Measurements from ENCODE around the gene OTOA.

The OTOA gene

DNA sequence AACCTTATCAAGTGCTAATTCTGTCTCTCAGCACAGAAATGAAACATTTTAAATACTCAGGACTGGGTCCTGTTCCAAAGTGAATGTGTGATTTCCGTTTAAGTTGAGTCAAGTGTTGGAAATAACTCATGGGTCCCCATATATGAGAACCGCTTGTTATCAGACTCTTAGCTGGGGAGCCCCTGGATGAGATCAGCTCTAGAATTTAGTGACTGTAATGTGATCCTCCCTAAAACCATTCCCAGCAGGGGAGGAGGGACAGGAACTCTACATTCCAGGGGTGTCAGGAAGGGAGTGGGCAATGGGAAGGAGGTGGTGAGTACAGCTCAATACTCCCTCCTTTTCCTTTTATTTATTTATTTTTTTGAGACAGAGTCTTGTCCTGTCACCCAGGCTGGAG lies 37.5 kb downstream of the OTOA start:
- no peak overlapping the region for H3K27ac ChIP-seq (ENCODE audit: extremely low read depth, low read depth, low read length)
- no peaks in the 10 kb centered on the region for H3K9me3 ChIP-seq (ENCODE audit: control insufficient read depth, insufficient read depth, low read depth, low read length)
- TF ChIP-seq ZNF610 (tag by site-specific recombination; IDR thresholded peaks at IDR 0.05; ENCODE audit: borderline replicate concordance): no peak
- 0 out of 2 replicates have a peak, but pooled peaks have one; percentile 15 for TF ChIP-seq GLIS1 (tag by site-specific recombination; IDR thresholded peaks at IDR 0.05)
- TF ChIP-seq, protein P1, sequence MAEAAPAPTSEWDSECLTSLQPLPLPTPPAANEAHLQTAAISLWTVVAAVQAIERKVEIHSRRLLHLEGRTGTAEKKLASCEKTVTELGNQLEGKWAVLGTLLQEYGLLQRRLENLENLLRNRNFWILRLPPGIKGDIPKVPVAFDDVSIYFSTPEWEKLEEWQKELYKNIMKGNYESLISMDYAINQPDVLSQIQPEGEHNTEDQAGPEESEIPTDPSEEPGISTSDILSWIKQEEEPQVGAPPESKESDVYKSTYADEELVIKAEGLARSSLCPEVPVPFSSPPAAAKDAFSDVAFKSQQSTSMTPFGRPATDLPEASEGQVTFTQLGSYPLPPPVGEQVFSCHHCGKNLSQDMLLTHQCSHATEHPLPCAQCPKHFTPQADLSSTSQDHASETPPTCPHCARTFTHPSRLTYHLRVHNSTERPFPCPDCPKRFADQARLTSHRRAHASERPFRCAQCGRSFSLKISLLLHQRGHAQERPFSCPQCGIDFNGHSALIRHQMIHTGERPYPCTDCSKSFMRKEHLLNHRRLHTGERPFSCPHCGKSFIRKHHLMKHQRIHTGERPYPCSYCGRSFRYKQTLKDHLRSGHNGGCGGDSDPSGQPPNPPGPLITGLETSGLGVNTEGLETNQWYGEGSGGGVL (tag by site-specific recombination; IDR thresholded peaks at IDR 0.05): peak; percentile 31; the same call in 1 of the 2 replicates
- H3K36me3 ChIP-seq (ENCODE audit: control insufficient read depth in 2 of 2, insufficient read depth in 1 of 2, low read length in 2 of 2): no peaks in the 10 kb centered on the region
- POLR2A ChIA-PET: interaction anchor here (0.6 kb wide), 1 partner anchor 489 kb away, joined by 3 read pairs; no protein-coding TSS in a partner anchor
- H3K4me3 ChIP-seq (ENCODE audit: low read depth, low read length): no peak overlapping the region
- CTCF ChIA-PET: interaction anchor here (1.1 to 1.7 kb wide), 2 partner anchors 16 to 44 kb away, joined by 5 to 12 read pairs; no protein-coding TSS in a partner anchor
- no peaks in the 10 kb centered on the region for H3K4me1 ChIP-seq (ENCODE audit: control insufficient read depth, insufficient read depth, low read length)

GRCh38 chr16:21702276-21702675 lies 38.5 kb downstream of the OTOA start:
- ChIA-PET POLR2A (interaction anchor here (0.6 kb wide), 1 partner anchor 18 kb away, joined by 5 read pairs; no protein-coding TSS in a partner anchor), CTCF (interaction anchor here (0.6 to 0.9 kb wide), 2 partner anchors 9 to 45 kb away, joined by 3 to 4 read pairs; no protein-coding TSS in a partner anchor)
- no peaks in the 10 kb centered on the region for H3K4me1 ChIP-seq (ENCODE audit: control insufficient read depth, insufficient read depth, low read length)
- no peak overlapping the region for H3K27ac ChIP-seq (ENCODE audit: extremely low read depth, low read depth, low read length)
- H3K9me3 ChIP-seq (ENCODE audit: control insufficient read depth, insufficient read depth, low read depth, low read length): no peaks in the 10 kb centered on the region
- H3K4me3 ChIP-seq (ENCODE audit: low read depth, low read length): no peak overlapping the region
- TF ChIP-seq REPIN1 (tag by site-specific recombination; IDR thresholded peaks at IDR 0.05; ENCODE audit: low read depth) (no peak), KLF7 (tag by site-specific recombination; IDR thresholded peaks at IDR 0.05; ENCODE audit: borderline replicate concordance) (no peak), ZNF629 (tag by site-specific recombination; IDR thresholded peaks at IDR 0.05) (no peak), ZNF155 (tag by site-specific recombination; IDR thresholded peaks at IDR 0.05) (no peak), ZNF654 (tag by site-specific recombination; IDR thresholded peaks at IDR 0.05; ENCODE audit: low read depth) (no peak), ZNF341 (tag by site-specific recombination; IDR thresholded peaks at IDR 0.05; ENCODE audit: low read depth) (no peak)
- no peaks in the 10 kb centered on the region for H3K36me3 ChIP-seq (ENCODE audit: control insufficient read depth in 2 of 2, insufficient read depth in 1 of 2, low read length in 2 of 2)

DNA sequence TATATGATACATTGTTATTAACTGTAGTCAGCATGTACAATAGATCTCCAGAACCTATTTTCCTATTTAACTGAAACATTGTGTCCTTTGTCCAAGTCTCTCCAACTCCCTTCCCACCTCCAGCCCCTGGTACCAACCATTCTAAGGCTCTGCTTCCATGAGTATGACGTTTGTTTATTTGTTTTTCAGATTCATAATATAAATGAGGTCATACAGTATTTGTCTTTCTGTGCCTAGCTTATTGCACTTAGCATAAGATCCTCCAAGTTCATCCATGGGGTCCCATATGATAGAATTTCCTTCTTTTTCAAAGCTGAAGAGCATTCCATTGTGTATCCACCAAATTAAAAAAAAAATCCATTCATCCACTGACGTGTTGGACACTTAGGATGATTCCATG lies 39.4 kb downstream of the OTOA start:
- POLR2A ChIA-PET: no interaction called here
- Histone ChIP-seq H3K9me3 (ENCODE audit: control insufficient read depth, insufficient read depth, low read depth, low read length) (no peaks in the 10 kb centered on the region), H3K36me3 (ENCODE audit: control insufficient read depth in 2 of 2, insufficient read depth in 1 of 2, low read length in 2 of 2) (no peaks in the 10 kb centered on the region), H3K4me3 (ENCODE audit: low read depth, low read length) (no peak overlapping the region), H3K4me1 (ENCODE audit: control insufficient read depth, insufficient read depth, low read length) (no peaks in the 10 kb centered on the region), H3K27ac (ENCODE audit: extremely low read depth, low read depth, low read length) (no peak overlapping the region)
- TF ChIP-seq ZNF23 (tag by site-specific recombination; IDR thresholded peaks at IDR 0.05; ENCODE audit: borderline replicate concordance) (no peak), ZBTB21 (tag by site-specific recombination; IDR thresholded peaks at IDR 0.05) (peak; percentile 69), ZNF629 (tag by site-specific recombination; IDR thresholded peaks at IDR 0.05) (peak; percentile 53), ZNF707 (tag by site-specific recombination; IDR thresholded peaks at IDR 0.05) (no peak), ZNF26 (tag by site-specific recombination; IDR thresholded peaks at IDR 0.05) (no peak), PRDM10 (tag by site-specific recombination; IDR thresholded peaks at IDR 0.05) (peak; percentile 27; the same call in 1 of the 2 replicates), ZXDB (tag by site-specific recombination; IDR thresholded peaks at IDR 0.05) (no peak), ZNF354C (tag by site-specific recombination; IDR thresholded peaks at IDR 0.05; ENCODE audit: borderline replicate concordance, low read depth) (no peak)
- TF ChIP-seq, protein P2, sequence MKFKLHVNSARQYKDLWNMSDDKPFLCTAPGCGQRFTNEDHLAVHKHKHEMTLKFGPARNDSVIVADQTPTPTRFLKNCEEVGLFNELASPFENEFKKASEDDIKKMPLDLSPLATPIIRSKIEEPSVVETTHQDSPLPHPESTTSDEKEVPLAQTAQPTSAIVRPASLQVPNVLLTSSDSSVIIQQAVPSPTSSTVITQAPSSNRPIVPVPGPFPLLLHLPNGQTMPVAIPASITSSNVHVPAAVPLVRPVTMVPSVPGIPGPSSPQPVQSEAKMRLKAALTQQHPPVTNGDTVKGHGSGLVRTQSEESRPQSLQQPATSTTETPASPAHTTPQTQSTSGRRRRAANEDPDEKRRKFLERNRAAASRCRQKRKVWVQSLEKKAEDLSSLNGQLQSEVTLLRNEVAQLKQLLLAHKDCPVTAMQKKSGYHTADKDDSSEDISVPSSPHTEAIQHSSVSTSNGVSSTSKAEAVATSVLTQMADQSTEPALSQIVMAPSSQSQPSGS (tag by site-specific recombination; IDR thresholded peaks at IDR 0.05; ENCODE audit: low read depth): peak; percentile 84
- CTCF ChIA-PET: interaction anchor here (0.7 to 0.9 kb wide), 2 partner anchors 19 to 46 kb away, joined by 3 read pairs; no protein-coding TSS in a partner anchor
